Urinary bladder (tissue), 4 donors: Measurements from ENCODE around the gene NKIRAS2. TPM values are rescaled to one million over a fixed set of nuclear protein-coding genes. Genes with fewer than 3 reads are reported as not detected.

Experiments
- DNase-seq: peaks from one replicate; pipeline ENCODE4 v3.0.0-alpha.2; 2015; ENCODE audit errors: extremely low spot score
- H3K27ac ChIP-seq: one replicate; pipeline ENCODE4 v1.5.1; 2013; ENCODE audit warnings: low read depth, mild to moderate bottlenecking, moderate library complexity
- H3K36me3 ChIP-seq: one replicate; pipeline ENCODE4 v1.6.1; 2013; ENCODE audit warnings: mild to moderate bottlenecking, moderate library complexity; ENCODE audit not compliant: insufficient read depth
- H3K4me1 ChIP-seq: one replicate; pipeline ENCODE4 v1.6.1; 2013; ENCODE audit warnings: mild to moderate bottlenecking, moderate library complexity; ENCODE audit not compliant: insufficient read depth
- H3K4me3 ChIP-seq: one replicate; pipeline ENCODE4 v1.5.1; 2013; ENCODE audit warnings: low read depth, low read length
- WGBS: extraction: QIAGEN DNeasy Blood & Tissue Kit; methylation state at CpG from one replicate; pipeline ENCODE4 v1.1.7; 2013; 5-methylcytosine and 5-hydroxymethylcytosine counted together
- polyA plus RNA-seq: library from polyadenylated mRNA; stranded (reverse); fragments of 200-250 nt; gene quantifications from one replicate; pipeline ENCODE4 v1.2.3, GENCODE V29; 2013
- total RNA-seq: library from RNA; depleted of rRNA; stranded (reverse); fragments of >200 nt; gene quantifications from one replicate; pipeline ENCODE4 v1.2.3, GENCODE V29; 2014
- donor health status: healthy with polysubstance abuse.
- donor health status: healthy.

Gene NKIRAS2
- total and polyA plus RNA-seq, 2 donors = 14.4 to 52.0 TPM

DNA sequence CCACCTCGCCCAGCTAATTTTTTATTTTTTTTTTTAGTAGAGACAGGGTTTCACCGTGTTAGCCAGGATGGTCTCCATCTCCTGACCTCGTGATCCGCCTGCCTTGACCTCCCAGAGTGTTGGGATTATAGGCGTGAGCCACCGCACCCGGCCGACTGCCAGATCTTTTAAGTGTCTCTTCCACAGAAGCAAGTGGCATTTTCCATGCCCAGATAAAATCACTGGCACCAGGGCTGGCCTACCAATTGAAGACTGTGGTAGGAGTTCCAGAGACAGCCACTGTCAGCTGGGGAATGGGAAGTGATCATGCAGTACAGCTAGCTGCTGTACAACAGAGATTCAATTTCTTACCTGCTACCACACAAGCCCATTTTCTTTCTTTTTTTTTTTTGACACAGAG is 35.4 kb upstream of the NKIRAS2 start:
- Histone ChIP-seq H3K4me1 (no peaks in the 10 kb centered on the region), H3K4me3 (no peak overlapping the region), H3K36me3 (peaks cover 2% of the 10 kb centered on the region), H3K27ac (no peak overlapping the region)
- 95% methylated on average over 8 of the region's 8 CpGs for WGBS
- no peak for DNase-seq

- DNase-seq = no peak
- 94% methylated on average over 8 of the region's 8 CpGs for WGBS
- Histone ChIP-seq H3K4me3 (no peak overlapping the region), H3K36me3 (peaks cover 3% of the 10 kb centered on the region), H3K27ac (no peak overlapping the region), H3K4me1 (no peaks in the 10 kb centered on the region)
Measured at GRCh38 chr17:41985919-41986318, 34.0 kb upstream of the NKIRAS2 start.

DNA sequence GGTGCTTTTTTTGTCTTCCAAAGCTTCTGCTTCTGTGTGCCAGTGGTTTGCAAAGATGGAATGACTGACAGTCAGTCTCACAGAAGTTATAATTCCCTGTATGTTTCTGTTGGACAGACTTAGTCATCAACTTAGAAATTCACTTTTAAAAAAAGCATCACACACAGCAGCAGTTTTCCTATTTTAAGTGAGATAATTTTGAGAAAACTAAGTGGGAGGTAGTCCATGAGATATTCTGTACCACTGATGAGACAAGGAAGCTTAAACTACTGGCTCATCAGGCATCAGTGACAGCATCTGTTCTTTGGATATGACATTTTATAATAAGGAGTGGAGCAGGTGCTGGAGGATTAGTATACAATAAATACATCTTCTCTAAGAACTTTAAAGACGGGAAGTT is 33.3 kb upstream of the NKIRAS2 start:
- Histone ChIP-seq H3K27ac (no peak overlapping the region), H3K36me3 (peaks cover 3% of the 10 kb centered on the region), H3K4me3 (no peak overlapping the region), H3K4me1 (no peaks in the 10 kb centered on the region)
- DNase-seq = no peak
- WGBS = 75% methylated on average over 1 of the region's 1 CpG

DNA sequence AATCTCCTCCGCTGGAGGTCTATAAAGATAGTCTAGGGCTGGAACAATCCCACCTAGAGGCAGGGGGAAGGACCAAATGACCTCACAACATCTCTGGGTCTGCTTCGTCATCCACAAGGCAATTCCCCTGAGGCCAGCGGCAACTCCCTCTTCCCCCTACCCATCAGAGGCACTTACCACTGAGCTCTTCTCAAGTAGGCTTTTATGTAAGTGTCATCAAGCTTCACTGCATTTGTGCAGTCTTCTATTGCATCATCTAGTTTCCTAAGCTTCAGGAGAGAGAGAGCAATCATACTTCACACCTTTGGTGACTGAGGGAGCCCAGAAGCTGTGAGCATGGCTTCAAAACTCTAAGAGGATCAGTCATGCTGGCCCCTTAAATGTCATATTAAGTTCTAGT is 32.2 kb upstream of the NKIRAS2 start:
- H3K36me3 ChIP-seq = peaks cover 3% of the 10 kb centered on the region
- 85% methylated on average over 3 of the region's 3 CpGs for WGBS

DNA sequence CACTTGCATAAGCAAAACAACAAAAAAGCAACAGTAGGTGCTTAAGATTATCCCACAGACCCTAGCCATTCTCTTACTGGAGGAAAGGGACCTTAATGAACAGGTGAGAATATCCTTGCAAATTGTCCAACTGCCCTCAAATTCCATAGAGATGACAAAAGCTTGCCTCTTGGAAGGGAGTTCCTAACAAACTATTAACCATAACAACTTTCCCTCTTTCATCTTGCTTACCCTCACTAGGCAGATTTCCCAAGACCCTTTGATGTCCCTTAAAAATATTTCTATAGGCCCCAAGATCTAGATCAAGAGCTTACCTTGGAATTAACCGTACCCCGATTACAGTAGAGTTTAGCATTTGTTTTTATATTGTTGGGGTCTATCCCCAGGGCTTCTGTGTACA is 31.5 kb upstream of the NKIRAS2 start:
- no peak for DNase-seq
- Histone ChIP-seq H3K27ac (no peak overlapping the region), H3K4me1 (no peaks in the 10 kb centered on the region), H3K4me3 (no peak overlapping the region), H3K36me3 (peaks cover 3% of the 10 kb centered on the region)
- WGBS = 79% methylated on average over 2 of the region's 2 CpGs

More for the DNA sequence above, 32.2 kb upstream of the NKIRAS2 start:
- no peak for DNase-seq
- H3K4me3 ChIP-seq = no peak overlapping the region
- no peak overlapping the region for H3K27ac ChIP-seq
- H3K4me1 ChIP-seq = no peaks in the 10 kb centered on the region

DNA sequence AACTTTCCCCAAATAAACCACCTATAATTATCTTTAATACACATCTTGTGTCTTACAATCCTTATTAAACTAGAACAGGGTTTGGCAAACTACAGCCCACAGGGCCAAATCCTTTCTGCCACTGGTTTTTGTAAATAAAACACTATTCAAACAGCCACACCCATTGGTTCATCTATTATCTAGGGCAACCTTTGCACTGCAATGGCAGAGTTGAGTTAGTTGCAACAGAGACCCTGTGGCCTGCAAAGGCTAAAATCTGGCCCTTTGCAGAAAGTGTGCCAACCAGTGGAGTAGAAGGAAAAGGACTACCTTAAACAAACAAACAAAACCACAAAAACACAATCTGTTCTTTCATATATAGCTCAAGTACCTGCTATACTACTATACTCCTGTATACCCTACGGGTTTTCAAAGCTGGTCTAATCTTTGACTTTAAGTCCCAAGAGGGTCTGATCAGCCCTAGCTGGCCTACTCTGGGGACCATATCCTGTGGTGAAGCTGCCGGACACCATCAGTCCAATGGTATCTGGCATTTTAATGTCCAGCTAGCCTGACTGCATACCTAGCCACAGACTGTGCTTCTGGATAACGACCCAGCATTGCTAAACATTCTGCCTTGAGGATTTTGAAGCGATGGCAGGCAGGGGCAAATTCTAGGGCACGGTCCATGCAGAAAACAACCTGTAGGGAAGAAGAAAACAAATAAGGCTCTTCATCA is 30.0 kb upstream of the NKIRAS2 start:
- no peaks in the 10 kb centered on the region for H3K4me1 ChIP-seq
- peaks cover 5% of the 10 kb centered on the region for H3K36me3 ChIP-seq
- WGBS = 93% methylated on average over 5 of the region's 5 CpGs
- H3K4me3 ChIP-seq = no peak overlapping the region
- H3K27ac ChIP-seq = no peak overlapping the region
- no peak for DNase-seq

DNA sequence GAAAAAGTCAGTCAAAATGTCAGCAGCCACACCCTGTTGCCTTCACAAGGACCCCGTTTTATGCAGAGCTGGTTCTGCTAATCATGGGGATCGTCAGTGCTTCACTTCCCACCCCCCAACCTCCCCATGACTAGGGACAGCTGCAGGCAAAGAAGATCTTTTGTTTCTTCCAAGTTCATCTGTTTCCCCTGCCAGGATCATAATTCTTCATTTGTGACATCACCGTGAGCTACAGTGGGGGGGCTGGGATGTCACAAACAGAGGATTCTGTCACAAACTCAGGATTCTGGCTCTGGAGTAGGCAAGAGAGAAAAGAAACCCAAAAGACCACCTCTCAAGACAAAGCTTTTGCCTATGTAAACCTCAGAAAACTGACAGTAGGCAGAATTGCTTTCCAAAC is 27.3 kb upstream of the NKIRAS2 start:
- Histone ChIP-seq H3K4me3 (no peak overlapping the region), H3K27ac (no peak overlapping the region), H3K4me1 (no peaks in the 10 kb centered on the region), H3K36me3 (peaks cover 11% of the 10 kb centered on the region)
- no peak for DNase-seq
- WGBS = 45% methylated on average over 3 of the region's 3 CpGs

DNA sequence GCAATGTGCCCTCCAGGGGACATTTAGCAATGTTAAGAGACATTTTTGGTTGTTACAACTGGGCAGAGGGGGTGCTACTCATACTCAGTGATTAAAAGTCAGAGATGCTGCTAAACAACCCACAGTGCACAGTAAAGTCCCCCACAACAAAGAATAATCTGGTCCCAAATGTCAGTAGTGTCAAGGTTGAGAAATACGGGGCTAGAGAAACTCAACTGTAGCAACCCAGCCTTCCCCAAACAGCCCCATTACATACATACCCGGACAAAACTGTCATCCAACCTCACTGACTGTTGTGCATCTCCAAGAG is 23.1 kb upstream of the NKIRAS2 start:
- Histone ChIP-seq H3K27ac (no peak overlapping the region), H3K4me1 (no peaks in the 10 kb centered on the region), H3K4me3 (no peak overlapping the region), H3K36me3 (peaks cover 9% of the 10 kb centered on the region)
- WGBS = 93% methylated on average over 2 of the region's 2 CpGs
- DNase-seq = no peak

- no peak for DNase-seq
- Histone ChIP-seq H3K4me3 (no peak overlapping the region), H3K36me3 (peaks cover 9% of the 10 kb centered on the region)
Measured at GRCh38 chr17:41998497-41998896, 21.4 kb upstream of the NKIRAS2 start.

GRCh38 chr17:42000413-42001133 is 19.3 kb upstream of the NKIRAS2 start:
- Histone ChIP-seq H3K27ac (no peak overlapping the region), H3K4me1 (no peaks in the 10 kb centered on the region), H3K4me3 (no peak overlapping the region), H3K36me3 (peaks cover 3% of the 10 kb centered on the region)
- DNase-seq = no peak
- 91% methylated on average over 3 of the region's 3 CpGs for WGBS

More at GRCh38 chr17:41998497-41998896, 21.4 kb upstream of the NKIRAS2 start:
- WGBS = 42% methylated on average over 2 of the region's 2 CpGs
- Histone ChIP-seq H3K27ac (no peak overlapping the region), H3K4me1 (no peaks in the 10 kb centered on the region)

GRCh38 chr17:42001729-42002128 is 18.2 kb upstream of the NKIRAS2 start:
- 87% methylated on average over 2 of the region's 2 CpGs for WGBS
- Histone ChIP-seq H3K4me3 (no peak overlapping the region), H3K27ac (no peak overlapping the region), H3K4me1 (no peaks in the 10 kb centered on the region), H3K36me3 (no peaks in the 10 kb centered on the region)
- DNase-seq = no peak

DNA sequence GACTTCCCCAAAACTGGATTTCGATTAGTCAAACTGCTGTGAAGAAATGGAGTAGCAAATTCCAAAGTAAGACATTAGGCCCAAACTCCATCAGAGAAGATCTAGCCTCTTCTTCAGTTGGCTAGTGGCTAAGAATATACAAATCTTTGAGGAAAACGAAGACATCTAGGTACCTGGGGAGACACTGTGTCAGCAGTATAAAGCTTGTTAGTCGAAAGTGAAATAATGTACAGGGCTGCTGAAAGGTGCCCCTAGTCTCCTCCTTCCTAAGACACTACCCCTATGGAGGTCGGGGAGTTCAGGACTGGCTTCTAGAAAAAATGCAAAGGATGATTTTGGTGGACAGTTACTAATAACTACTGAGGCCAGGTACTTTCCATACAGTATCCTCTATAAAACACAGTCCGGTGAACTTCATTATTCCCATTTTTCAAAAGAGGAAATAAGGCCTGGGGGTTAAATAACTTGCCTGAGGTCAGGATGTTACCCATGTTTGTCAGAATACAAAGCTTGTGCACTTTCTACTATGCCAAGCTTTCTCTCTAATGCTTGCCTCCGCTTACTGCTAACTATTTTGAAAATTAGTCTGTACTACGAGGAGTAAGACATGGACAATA is 17.6 kb upstream of the NKIRAS2 start:
- H3K36me3 ChIP-seq = no peaks in the 10 kb centered on the region
- 88% methylated on average over 7 of the region's 7 CpGs for WGBS
- H3K4me3 ChIP-seq = no peak overlapping the region
- no peak overlapping the region for H3K27ac ChIP-seq
- H3K4me1 ChIP-seq = no peaks in the 10 kb centered on the region
- DNase-seq = no peak

GRCh38 chr17:42002792-42003301 is 17.0 kb upstream of the NKIRAS2 start:
- Histone ChIP-seq H3K4me3 (no peak overlapping the region), H3K4me1 (no peaks in the 10 kb centered on the region), H3K36me3 (no peaks in the 10 kb centered on the region), H3K27ac (no peak overlapping the region)
- DNase-seq = no peak
- 82% methylated on average over 3 of the region's 3 CpGs for WGBS

GRCh38 chr17:42005166-42005565 is 14.7 kb upstream of the NKIRAS2 start:
- H3K36me3 ChIP-seq = no peaks in the 10 kb centered on the region
- no peaks in the 10 kb centered on the region for H3K4me1 ChIP-seq
- no peak overlapping the region for H3K27ac ChIP-seq
- H3K4me3 ChIP-seq = no peak overlapping the region
- DNase-seq = no peak
- 74% methylated on average over 1 of the region's 1 CpG for WGBS
